ENCODE measurements around the gene ATOH7.

ATOH7 gene

GRCh38 chr10:68235111-68235510, 3.2 kb upstream of the ATOH7 start:
- TF ChIP-seq, protein P1, sequence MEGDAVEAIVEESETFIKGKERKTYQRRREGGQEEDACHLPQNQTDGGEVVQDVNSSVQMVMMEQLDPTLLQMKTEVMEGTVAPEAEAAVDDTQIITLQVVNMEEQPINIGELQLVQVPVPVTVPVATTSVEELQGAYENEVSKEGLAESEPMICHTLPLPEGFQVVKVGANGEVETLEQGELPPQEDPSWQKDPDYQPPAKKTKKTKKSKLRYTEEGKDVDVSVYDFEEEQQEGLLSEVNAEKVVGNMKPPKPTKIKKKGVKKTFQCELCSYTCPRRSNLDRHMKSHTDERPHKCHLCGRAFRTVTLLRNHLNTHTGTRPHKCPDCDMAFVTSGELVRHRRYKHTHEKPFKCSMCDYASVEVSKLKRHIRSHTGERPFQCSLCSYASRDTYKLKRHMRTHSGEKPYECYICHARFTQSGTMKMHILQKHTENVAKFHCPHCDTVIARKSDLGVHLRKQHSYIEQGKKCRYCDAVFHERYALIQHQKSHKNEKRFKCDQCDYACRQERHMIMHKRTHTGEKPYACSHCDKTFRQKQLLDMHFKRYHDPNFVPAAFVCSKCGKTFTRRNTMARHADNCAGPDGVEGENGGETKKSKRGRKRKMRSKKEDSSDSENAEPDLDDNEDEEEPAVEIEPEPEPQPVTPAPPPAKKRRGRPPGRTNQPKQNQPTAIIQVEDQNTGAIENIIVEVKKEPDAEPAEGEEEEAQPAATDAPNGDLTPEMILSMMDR (IDR thresholded peaks at IDR 0.05; ENCODE audit: low read depth, low read length) = no peak
- no peak overlapping the region for H3K4me3 ChIP-seq (ENCODE audit: low read depth, low read length)

GRCh38 chr10:68233046-68233445, 1.1 kb upstream of the ATOH7 start:
- TF ChIP-seq, protein P1 (IDR thresholded peaks at IDR 0.05; ENCODE audit: low read depth, low read length) = no peak
- no peak overlapping the region for H3K4me3 ChIP-seq (ENCODE audit: low read depth, low read length)

DNA sequence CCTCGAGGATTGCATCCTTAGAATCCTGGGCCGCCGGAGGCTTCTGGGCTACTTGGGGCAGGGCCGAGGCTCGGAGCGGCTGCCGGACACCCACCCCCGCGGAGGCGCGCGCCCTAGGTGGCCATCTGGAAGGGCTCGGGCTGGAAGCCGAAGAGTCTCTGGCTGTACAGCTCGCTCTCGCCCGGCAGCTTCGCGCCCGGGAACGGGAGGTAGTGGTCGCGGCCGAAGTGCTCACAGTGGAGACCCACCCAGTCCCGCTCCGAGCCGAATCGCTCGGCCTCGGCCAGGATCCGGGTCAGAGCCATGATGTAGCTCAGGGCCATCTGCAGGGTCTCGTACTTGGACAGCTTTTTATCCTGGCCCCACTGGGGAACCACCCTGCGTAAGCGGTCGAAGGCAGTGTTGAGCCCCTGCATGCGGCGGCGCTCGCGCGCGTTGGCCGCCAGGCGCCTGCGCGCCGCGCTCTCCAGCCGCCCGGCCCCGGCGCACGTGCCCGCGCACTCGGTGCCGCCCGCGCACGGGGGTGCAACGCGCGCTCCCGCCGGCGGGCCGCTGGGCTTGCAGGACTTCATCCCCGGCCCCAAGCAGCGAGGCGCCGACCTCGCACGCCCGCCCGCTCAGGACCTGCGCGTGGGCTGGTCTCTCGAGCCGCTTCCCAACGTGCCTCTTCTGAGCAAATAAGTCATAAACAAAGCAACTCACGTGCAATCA, 652 bp downstream of the ATOH7 start:
- TF ChIP-seq, protein P1 (IDR thresholded peaks at IDR 0.05; ENCODE audit: low read depth, low read length) = no peak
- peak overlapping the region; percentile 66 for H3K4me3 ChIP-seq (ENCODE audit: low read depth, low read length)

DNA sequence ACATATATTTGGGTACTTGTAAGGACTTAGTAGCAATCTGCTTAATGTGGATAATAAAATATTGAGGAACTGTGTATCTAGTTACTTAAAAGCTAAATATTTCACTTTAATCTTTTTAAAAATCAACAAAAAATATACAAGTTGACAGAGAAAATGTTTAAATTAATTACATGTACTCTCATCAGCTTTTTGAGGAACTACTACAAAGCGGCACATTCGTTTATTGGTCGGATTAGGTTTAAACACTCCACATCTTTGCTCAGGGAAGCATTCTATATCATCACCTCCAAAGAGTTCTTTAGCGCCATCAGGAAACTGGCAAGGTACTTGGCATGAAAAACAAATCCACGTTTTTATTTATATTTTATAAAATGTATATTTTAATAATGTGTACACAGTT, 1.6 kb downstream of the ATOH7 start:
- TF ChIP-seq, protein P1 (IDR thresholded peaks at IDR 0.05; ENCODE audit: low read depth, low read length) = no peak
- no peak overlapping the region for H3K4me3 ChIP-seq (ENCODE audit: low read depth, low read length)

DNA sequence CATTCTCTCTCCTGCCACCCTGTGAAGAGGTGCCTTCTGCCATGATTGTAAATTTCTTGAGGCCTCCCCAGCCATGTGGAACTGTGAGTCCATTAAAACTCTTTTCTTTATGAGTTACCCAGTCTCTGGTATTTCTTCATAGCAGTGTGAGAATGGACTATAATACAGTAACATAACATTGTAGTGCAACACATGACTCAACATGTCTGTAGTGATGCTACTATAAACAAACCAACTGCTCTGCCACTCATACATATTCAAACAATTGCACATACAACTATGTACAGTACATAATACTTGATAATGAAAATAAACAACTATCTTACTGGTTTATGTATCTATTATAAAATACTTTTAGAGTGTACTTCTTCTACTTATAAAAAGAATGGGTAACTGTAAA, 7.1 kb downstream of the ATOH7 start:
- TF ChIP-seq, protein P1 (IDR thresholded peaks at IDR 0.05; ENCODE audit: low read depth, low read length) = no peak

DNA sequence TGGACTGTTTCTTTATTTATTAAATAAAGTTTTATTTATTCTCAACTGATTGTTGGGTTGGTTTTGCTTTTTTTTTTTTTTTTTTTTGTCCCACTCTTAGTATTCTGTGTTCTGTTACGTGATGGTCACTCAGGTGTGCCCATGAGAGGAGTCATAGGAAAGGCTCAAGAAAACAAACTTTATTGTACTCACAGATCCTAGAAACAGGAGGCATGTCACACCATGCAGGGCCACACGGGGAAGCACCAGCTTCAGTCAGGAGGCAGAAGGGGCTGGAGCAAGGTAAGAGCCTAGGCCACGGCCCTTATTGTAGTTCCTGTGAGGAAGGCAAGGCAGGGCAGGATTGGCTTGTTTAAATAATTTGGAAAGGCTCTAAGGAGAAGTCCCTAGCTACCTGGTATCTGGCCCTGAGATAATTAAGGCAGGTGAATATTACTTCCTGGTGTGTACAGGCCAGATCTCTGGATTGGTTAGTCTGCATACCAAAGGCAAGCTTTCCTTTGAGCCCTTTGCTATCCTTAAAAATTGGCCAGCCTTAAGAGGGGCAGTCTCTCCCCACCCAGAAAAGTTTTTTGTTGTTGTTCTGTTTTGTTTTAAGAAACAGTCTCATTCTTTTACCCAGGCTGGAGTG, 8.3 kb downstream of the ATOH7 start:
- no peak overlapping the region for H3K4me3 ChIP-seq (ENCODE audit: low read depth, low read length)
- TF ChIP-seq, protein P1 (IDR thresholded peaks at IDR 0.05; ENCODE audit: low read depth, low read length) = no peak

More for the DNA sequence above, 7.1 kb downstream of the ATOH7 start:
- H3K4me3 ChIP-seq (ENCODE audit: low read depth, low read length) = no peak overlapping the region

GRCh38 chr10:68222391-68222790, 9.5 kb downstream of the ATOH7 start:
- no peak overlapping the region for H3K4me3 ChIP-seq (ENCODE audit: low read depth, low read length)
- TF ChIP-seq, protein P1 (IDR thresholded peaks at IDR 0.05; ENCODE audit: low read depth, low read length) = no peak
